Measurements from ENCODE around the gene YBX2.

The YBX2 gene

DNA sequence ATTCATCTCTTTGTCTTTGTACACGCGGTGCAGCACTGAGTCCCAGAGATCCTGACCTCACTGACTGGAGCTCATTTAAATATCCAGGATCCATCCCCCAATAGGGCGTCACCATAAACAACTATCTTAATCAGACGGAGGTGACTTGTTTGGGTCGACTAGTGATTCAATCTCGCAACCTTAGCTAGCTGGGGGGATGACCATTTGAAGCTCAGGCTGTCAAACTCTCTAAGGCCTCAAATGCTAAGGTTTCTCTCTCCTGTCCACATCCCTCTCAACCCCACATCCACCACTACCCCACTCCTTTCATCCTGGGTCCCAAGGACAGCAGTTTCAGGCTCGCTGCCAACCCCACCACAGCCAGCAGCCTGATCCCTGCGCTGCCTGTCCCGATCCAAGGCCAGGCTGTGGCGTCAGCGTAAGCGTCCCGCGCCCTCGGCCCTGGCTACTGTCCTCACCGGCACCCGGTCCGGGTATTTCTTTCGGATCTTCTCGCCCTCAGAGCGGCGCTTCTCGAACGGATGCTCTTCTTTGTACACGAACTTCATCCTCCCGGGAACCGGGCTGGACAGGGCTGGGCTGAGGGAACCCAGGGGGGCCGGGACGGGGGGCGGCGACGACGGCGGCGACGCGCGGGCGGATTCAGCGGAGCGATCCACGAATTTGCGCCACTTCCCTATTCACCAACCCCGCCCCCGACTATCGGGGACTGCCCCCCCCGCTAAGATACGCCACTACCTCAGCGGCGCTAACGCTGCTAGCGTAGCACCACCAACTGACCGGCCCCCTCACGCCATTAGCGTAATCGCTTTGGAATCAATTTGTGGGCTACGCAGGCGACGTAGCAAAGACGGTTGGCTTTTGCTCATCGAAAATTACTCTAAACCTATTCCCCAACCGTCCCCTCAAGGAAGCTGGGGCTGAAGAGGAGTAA lies 52.4 kb downstream of the YBX2 start, which contains the start of gene GABARAP:
Gene GABARAP (minus strand): TSS at position 667 of the 934 bp plus-strand sequence. CDS start 119 bp downstream, at position 548.
- peak; percentile 91 for DNase-seq

DNA sequence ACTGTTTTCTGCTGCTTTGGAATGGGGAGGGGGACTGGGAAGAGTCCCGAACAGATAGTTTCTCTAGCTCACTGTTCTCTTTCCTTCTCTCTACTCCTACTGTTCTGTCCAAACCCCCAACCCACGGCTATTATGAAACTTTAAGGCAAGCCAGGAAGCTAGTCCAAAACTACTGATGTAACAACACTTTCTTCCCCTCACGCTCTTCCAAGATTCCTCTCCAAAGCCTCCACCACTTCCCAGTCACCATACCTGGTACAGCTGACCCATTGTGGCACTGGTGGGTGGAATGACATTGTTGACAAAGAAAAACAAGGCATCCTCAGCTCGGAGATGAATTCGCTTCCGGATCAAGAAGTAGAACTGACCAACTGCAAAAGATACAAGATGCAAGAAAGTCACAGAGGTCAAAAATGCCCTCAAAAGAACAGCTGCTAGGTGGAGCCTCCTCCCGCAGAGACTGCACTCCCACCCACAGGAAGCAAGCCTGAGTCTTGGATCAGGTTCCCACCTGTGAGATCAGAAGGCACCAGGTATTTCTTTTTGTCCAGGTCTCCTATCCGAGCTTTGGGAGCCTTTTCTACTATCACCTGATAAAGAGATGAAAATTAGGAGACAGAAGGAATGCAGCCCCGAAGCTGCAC lies 53.2 kb downstream of the YBX2 start:
- no peak for DNase-seq

GRCh38 chr17:7240375-7240774 lies 54.1 kb downstream of the YBX2 start:
- no peak for DNase-seq

DNA sequence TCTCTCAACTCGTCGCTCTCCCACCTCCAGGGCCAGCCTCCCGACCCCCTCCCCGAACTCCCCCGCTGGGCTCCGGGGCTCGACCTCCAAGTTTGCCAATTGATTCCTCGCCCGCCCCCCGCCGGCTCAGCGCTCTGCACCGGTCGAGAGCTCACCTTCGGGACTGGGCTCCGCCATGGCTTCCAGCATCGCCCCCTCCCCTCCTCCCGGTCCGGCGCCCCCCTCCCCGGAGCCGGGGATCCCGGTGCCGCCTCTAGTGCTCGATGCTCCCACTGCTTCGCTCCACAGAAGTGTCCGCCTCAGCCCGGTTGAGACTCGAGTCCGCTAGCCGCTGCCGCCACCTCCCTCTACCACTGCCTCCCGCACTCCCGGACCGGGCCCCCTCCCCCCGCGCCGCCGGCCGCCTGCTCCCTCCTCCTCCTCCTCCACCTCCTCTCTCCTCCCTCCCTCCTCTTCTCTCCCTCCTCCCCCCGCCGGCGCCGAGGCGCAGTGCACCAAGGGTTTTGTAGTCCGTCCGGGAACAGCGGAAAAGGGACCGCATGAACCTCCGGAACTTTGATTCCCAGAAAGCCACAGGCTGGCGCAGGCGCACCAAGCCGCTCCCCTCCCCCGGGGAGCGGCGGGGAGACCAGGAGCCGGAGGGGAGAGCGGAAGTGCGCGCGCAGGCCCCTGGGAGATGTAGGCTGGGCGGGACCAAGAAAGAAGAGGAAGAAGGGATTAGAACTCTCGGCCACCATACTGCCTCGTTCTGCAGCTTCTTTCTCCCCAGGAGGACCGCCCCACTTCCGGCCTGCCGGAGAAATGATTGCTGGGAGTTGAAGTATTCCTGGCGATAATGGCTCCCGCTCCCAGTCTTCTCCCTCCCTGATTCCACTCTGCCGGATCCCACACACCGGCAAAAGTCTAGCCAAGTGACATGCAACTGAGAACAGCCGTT lies 55.1 kb downstream of the YBX2 start, which contains the start of gene PHF23:
Gene PHF23 (minus strand): TSS at position 367 of the 937 bp plus-strand sequence. CDS start 178 bp downstream, at position 189.
- DNase-seq: peak; percentile 93

GRCh38 chr17:7238420-7239090 lies 55.9 kb downstream of the YBX2 start:
- DNase-seq: no peak
